Activated T-cell treated with anti-CD3 and anti-CD28 coated beads, Interleukin-2, amount 50 U/mL, for 1 hour (primary cell): Measurements from ENCODE around the gene WFIKKN1.

Experiments used
- DNase-seq: peaks from one replicate; pipeline ENCODE4 v3.0.0-alpha.2; 2020

The WFIKKN1 gene

DNA sequence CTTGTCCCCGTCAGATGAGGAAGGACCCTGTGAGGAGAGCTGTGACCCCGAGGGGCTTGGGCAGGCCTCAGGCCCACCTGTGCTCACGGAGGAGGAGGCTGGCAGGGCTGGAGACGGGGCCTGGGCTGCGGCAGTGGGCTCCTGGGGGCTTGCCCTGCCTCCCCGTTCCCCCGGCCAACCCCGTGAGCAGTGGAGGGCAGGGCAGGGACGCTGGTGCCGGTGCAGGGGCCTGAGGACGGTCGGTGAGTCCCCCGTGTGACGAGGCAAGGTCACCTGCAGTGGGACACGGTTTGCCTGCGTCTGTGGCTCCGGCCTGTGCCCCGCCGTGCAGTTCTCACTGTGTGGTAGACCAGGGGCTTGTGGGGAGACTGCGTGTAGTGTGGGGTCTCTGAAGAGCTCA, 28.8 kb downstream of the WFIKKN1 start:
- DNase-seq = no peak

DNA sequence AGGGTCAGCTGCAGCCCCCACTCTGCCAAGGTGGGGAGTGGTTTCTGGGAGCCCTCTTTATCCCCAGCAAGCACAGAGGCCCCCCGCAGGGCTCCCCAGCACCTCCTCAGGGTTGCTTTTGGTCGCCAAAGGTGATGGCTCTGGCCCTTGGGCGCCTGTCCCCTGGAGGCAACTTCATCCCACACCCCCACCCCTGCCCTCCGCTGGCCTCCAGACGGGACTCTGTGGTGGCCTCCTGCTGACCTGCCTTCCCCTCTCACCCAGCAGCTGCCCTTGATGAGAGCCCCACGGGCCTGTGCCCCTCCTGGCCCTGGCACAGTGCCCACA, 29.3 kb downstream of the WFIKKN1 start:
- DNase-seq = no peak

DNA sequence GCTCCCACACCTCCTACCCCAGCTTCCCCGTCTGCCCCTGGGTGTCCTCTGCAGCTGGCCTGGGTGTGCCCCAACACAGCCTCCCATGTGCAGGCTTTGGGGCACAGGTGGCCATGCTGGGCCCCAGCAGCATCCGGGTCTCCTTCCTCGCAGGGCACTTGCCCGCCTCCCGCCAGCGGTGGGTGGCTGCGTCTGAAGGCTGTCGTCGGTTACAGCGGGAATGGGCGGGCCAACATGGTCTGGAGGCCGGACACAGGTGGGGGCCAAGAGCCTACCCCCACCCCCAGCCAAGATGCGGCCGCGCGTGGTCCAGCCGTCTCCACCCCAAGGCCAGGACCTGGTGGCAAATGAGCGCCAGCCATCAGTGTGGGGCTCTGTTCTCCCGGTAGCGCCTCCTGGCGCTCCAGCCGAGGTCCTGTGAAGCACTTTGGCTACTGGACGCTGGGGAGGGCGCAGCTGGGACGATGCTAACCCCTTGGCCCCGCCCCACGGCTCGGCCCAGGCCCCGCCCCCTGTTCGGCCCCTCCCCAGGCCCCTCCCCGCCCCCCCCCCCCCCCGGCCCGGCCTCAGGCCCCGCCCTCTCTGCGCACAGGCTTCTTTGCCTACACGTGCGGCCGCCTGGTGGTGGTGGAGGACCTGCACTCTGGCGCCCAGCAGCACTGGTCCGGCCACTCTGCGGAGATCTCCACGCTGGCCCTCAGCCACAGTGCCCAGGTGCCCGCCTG, 29.8 kb downstream of the WFIKKN1 start:
- peak; percentile 69 for DNase-seq

DNA sequence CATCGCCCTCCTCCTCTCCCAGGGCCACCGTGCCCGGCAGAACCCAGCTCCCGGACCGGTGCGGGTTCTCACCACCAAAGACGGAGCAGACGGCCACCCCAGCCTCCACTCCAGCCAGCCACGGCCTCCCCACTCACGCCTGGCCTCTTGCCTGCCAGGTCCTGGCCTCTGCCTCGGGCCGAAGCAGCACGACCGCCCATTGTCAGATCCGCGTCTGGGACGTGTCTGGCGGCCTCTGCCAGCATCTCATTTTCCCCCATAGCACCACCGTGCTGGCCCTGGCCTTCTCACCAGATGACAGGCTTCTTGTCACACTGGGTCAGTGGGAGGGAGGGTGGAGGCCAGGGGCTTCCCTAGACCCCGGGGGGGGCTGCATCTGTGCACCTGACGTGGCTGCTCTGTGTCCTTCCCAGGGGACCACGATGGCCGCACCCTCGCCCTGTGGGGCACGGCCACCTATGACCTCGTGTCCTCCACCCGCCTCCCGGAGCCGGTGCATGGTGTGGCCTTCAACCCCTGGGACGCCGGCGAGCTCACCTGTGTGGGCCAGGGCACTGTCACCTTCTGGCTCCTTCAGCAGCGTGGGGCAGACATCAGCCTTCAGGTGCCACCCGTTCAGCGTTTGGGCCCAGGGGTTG, 30.5 kb downstream of the WFIKKN1 start:
- no peak for DNase-seq

DNA sequence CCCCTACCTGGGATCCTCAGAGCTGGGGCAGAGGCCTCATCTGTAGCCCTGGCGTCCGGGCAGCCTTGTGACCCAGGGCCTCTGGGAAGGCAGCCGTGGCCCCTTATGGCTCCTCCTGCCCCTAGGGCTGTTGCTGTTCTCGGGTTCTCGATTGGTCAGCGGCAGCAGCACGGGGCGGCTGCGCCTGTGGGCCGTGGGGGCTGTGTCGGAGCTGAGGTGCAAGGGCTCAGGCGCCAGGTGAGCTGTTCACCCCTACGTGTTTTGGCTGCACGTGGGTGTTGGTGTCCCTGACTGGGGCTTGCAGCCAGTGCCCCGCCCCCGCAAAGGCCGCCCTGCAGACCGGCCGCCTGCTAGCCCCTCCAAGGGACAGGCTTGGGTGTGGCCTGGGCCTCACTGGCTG, 31.3 kb downstream of the WFIKKN1 start:
- no peak for DNase-seq

DNA sequence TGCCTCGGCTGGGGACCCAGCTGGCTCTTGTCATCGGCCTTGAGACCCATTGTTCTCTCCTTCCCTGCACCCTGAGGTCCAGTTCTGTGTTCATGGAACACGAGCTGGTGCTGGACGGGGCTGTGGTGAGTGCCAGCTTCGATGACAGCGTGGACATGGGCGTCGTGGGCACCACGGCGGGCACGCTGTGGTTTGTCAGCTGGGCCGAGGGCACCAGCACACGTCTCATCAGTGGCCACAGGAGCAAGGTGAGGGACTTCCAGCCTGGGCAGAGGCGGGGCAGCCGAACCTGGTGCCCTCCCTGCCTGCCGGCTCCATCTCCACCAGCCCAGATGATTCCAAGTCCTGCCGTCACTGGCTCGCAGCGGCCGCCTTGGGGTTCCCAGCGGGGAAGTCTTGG, 31.8 kb downstream of the WFIKKN1 start:
- DNase-seq = no peak

DNA sequence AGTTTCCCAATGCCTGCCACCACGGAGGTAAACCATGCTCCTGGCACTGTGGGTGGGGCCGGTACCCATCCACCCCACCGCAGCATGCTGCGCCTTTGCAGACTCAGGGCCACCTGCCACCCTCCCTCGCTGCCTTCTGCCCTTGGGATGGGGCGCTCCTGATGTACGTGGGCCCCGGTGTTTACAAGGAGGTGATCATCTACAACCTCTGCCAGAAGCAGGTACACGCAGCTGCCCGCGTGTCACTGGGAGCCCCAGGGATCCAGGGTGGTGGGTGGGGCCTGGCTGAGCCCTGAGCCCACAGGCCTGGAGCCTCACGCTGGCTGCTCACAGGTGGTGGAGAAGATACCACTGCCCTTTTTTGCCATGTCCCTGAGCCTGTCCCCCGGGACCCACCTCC, 35.8 kb downstream of the WFIKKN1 start:
- no peak for DNase-seq

DNA sequence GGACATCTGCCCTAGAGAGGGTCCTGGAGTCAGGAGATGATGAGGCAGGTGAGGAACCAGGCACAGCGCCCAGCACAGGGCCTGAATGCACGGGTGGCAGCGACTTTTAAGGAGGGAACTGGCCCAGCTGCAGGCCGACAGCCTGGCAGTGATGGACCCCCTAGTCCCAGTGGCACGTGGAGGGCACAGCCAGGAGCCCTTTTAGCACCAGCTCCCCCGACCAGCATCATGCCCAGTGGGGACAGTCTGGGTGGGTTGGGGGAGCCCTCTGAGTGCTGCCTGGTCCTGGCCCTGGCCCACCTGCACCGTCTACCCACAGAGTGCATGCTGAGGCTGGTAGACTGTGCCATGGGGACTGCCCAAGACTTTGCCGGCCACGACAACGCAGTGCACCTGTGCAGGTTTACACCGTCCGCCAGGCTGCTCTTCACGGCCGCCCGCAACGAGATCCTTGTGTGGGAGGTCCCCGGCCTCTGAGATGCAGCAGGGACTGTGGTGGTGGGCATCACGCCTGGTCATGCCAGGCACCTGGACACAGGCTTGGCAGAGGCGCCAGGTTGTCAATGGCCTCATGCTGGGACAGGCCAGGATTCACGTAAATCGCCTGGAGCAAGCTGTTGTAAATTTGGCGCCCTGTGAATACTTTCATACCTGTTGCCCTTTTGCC, 36.5 kb downstream of the WFIKKN1 start:
- no peak for DNase-seq

DNA sequence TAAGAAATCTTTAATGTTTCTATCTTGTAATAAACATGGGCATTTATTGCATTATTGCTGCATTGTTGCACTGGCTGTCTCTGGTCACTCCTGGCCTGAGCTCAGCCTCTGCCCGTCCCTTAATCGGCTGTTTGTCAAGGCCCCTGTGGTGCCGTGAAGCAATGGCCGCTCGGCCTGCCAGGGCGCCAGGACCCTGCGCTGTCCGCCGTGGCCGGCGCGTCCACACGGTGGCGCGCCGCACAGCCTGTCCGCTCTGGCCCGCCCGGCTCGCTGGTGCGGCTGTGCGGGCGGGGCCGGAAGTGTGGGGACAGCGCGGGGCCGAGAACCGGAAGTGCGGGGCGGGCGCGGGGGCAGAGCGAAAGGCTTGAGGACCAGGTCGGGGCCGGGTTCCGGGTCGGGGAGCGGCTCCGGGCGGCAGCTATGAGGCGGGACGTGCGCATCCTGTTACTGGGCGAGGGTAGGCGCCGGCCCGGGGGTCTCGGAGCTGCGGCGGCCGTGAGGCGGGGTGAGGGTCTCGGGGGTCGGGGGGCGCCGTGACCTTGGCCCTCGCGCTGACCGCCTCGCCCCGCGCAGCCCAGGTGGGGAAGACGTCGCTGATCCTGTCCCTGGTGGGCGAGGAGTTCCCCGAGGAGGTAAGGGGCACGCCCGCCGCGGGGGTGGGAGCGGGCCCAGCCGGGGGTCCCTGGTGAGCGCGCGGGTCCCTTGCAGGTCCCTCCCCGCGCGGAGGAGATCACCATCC, 37.2 kb downstream of the WFIKKN1 start, which contains the start of gene RHOT2:
RHOT2 (plus strand) TSS at position 353 of the 739 bp plus-strand sequence; CDS start at position 421, 68 bp downstream.
- peak; percentile 91 for DNase-seq

DNA sequence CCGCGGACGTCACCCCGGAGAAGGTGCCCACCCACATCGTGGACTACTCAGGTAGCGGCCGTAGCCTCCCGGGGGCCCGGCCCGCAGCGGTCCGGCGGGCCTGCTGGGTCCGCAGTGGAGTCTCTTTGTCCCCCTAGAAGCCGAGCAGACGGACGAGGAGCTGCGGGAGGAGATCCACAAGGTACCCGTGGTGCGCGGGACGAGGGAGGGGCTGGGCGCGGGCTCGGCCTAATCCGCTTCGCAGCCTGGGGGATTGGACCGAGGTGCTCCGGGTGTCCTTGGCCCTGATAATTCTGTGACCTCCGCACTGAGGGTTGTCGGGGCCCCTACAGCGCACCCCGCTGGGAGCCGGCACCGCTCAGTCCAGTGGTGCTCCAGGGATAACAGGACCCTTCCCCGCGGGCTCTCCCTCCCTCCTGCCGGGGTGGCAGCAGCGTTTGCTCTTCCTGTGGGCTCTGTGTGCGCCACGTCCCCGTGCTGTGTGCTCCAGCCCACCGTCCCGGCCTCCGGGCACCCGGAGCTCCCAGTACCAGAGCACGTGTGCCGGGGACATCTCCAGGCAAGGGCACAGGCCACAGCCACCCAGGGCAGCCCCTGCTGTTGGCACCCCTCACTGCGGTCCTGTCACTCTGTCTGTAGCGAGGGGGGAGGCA, 37.9 kb downstream of the WFIKKN1 start:
- DNase-seq = no peak

DNA sequence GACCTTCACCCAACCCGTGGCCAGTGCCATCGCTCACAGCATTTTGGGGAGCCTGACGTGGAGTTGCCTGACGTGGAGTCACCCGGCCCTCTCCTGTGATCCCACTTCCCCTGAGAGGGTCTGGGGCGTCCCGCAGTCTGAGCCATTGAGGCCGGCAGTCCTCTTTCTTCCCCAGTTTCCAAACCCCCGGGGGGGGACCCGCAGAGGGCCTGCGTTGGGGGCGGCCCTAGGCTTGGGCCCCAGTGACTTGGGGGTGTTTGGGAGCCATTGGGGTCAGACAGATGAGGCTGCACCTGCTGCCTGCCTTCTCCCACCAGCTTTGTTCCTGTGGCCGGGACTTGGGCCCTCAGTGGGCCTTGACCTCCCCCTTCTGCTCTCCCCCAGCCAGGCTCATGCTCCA, 38.9 kb downstream of the WFIKKN1 start:
- DNase-seq = no peak

DNA sequence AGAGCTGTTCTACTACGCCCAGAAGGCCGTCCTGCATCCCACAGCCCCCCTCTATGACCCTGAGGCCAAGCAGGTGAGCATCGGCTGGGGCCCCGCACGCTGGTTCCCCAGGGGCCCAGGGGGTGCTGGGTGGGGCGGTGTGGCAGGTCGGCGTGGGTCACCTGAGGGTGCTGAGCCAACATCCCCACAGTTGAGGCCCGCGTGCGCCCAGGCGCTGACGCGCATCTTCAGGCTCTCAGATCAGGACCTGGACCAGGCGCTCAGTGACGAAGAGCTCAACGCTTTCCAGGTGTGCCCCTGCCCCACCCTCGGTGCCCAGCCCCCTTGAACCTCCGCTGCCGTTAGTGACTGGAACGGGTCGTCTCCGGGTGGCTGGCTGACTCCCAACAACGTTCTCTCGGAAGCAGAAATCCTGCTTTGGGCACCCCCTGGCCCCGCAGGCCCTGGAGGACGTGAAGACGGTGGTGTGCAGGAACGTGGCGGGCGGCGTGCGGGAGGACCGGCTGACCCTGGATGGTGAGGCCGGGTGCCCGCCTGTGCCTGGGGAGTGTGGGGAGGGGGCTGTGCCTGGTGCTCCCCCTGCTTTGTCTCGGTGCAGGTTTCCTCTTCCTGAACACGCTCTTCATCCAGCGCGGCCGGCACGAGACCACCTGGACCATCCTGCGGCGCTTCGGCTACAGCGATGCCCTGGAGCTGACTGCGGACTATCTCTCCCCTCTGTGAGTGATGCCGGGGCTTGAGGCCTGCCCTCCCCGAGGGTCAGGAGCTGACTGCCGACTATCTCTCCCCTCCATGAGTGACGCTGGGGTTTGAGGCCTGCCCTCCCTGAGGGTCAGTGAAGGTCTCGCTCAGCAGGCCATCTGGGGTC, 39.9 kb downstream of the WFIKKN1 start:
- DNase-seq = no peak

DNA sequence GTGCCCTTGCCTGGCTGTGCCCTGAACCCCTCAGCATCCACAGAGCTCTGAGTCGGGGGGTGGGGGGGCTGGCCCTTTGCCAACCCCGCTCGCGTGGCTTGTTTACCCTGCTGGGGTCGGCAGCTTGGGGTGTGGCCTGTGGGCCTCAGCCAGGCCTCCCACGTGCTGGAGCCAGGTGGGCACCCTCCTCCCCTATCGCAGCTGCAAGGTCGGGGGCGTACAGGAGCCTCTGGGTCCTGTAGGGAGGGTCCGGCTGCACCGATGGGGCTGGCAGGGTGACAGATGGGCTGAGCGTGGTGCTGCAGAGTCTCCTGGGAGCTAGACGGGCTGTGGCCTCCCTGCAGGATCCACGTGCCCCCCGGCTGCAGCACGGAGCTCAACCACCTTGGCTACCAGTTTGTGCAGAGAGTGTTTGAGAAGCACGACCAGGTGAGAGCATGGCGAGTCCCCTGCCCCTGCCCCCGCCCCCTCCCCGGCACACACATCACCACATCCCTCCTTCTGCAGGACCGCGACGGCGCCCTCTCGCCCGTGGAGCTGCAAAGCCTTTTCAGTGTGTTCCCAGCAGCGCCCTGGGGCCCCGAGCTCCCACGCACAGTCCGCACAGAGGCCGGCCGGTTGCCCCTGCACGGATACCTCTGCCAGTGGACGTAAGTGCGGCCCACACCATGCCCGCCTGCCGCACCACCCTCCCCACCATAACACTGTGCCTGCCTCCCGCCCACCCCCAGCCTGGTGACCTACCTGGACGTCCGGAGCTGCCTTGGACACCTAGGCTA, 40.8 kb downstream of the WFIKKN1 start:
- DNase-seq = no peak

DNA sequence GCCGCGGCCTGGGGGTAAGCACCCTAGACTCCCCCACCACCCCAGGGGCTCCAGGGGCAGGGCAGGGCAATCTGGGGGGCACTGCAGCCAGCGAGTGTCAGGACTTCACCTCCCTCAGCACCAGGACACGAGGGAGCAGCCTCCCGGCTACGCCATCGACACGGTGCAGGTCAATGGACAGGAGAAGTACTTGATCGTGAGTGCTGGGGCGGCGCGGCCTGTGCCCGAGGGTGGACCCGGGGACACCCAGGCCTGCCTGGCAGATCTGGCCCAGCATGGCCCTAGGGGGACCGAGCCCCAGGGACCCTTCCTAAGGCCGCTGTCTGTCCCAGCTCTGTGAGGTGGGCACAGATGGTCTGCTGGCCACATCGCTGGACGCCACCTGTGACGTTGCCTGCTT, 41.6 kb downstream of the WFIKKN1 start:
- no peak for DNase-seq

DNA sequence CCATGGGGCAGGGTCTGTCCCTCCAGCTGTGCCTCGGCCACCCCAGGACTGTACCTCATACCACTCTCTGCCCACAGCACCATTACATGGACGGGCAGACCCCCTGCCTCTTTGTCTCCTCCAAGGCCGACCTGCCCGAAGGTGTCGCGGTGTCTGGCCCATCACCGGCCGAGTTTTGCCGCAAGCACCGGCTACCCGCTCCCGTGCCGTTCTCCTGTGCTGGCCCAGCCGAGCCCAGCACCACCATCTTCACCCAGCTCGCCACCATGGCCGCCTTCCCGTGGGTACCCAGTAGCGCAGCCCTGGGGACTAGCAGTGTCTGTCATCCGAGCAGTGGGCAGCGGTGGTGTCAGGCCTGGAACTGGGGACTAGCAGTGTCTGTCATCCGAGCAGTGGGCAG, 42.1 kb downstream of the WFIKKN1 start:
- no peak for DNase-seq

DNA sequence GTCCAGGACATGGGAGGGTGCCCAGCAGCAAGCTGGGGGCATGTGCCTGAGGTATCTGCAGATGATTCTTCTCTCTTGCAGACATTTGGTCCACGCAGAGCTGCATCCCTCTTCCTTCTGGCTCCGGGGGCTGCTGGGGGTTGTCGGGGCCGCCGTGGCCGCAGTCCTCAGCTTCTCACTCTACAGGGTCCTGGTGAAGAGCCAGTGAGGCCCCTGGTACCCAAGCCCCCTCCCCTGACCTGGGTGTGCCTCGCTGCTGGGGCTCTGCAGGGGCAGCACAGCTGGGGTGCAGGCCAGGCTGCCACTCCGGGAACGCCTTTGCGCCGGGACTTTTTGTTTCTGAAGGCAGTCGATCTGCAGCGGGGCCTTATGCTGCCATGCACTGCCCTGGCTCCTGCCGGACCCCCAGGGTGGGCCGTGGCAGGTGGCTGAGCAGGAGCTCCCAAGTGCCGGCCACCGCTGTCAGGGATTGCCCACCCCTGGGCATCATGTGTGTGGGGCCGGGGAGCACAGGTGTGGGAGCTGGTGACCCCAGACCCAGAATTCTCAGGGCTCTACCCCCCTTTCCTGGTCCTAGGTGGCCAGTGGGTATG, 42.7 kb downstream of the WFIKKN1 start:
- DNase-seq = no peak

DNA sequence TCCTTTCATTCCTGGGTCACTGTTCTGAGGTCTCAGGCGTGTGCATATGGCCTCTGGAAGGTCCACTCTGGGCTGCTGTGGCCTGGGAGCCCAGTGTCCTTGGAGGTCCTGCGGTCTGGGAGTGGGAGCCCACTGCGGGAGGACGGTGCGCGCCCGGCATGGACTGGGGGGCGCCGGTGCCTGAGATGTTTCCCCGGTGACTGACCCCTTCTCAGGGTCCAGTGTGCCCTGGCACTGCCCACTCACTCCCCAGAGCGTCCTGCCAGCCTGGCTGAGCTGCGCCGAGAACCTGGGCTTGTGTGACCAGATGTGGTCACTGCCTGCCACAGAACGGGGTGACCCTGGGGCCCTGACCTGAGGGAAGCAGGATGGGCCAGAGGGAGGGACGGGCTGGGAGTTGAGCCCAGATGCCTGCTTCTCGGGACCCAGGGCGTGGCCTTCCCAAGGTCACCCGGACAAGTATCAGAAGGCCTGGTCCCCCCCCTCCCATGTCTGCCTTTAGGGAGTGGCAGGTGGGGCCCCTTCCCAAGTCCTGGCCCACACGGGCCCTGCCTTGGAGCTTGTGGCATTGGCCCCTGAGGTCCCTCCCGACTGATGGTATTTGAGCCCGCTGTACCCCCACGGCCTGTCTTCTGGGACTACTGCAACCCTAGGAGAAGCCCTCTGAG, 43.6 kb downstream of the WFIKKN1 start:
- no peak for DNase-seq

DNA sequence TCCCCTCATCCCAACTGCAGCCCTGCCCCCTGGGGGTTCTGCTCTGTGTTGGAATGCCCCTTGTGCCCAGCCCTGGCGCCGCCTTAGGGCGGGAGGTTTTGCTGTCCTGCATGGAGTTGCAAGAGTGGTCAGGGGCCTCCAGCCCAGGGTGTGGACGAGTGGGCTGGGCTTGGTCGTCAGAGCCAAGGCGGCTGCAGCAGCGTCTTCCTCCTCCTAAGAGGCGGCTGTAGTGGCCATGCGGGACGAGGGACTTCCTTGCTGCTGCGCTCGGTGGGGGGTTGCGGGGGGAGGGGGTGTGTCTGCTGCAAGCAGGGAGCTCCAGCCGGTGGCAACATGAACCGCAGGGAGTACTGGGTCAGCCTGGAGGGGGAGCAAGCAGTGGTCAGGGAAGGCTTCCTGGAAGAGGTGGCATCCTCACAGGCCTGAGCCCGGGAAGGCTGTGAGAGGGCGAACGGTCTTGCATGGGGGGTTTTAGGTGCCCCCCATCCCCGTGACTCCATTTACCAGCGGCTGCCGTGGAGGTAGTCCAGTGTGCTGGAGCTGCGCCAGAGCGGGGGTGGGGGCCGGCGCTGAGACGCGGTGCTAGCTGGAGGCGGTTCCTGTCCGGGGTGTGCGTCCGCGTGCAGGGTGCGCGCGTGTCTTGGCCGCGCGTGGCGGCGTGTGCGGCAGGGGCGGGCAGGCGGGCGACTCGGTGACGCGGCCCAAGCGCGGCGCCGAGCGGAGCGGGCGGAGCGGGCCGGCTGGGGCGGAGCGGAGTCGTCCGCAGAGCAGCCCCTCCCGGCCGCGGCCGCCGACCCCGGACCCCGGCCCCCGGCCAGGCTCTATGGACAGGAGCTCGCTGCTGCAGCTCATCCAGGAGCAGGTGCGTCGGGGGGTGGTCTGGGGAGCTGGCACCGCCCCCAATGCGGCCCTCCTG, 44.4 kb downstream of the WFIKKN1 start, which contains the start of gene RHBDL1:
RHBDL1 (plus strand) TSS at position 704 of the 916 bp plus-strand sequence; CDS start at position 824, 120 bp downstream.
- DNase-seq = no peak
